ENCODE measurements around the gene CASTOR2.
"Not testable (repeated sequence)": the region's sequence is repeated elsewhere in the genome, so short reads cannot be mapped to it uniquely, and the experiment has no call there.

DNA sequence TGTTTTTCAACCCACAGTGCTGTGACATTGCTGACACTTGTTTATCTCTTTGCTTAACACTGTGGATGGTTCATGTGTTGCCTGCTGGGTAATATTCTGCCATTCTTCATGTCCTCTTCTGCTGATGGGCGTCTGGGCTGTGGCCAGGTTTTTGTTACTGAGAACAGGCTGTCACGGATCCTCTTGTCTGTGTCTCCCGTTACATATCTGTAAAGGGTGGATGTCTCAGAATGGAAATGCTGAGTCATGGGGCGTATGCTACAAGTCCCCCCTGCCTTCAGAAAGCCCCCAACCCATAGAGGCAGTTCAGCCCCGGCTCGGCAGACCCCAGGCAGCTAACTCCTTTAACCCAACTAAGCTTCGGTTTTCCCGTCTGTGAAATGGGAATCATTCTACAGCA lies 33.3 kb downstream of the CASTOR2 start:
- TF ChIP-seq, protein P1, sequence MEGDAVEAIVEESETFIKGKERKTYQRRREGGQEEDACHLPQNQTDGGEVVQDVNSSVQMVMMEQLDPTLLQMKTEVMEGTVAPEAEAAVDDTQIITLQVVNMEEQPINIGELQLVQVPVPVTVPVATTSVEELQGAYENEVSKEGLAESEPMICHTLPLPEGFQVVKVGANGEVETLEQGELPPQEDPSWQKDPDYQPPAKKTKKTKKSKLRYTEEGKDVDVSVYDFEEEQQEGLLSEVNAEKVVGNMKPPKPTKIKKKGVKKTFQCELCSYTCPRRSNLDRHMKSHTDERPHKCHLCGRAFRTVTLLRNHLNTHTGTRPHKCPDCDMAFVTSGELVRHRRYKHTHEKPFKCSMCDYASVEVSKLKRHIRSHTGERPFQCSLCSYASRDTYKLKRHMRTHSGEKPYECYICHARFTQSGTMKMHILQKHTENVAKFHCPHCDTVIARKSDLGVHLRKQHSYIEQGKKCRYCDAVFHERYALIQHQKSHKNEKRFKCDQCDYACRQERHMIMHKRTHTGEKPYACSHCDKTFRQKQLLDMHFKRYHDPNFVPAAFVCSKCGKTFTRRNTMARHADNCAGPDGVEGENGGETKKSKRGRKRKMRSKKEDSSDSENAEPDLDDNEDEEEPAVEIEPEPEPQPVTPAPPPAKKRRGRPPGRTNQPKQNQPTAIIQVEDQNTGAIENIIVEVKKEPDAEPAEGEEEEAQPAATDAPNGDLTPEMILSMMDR (IDR thresholded peaks at IDR 0.05): not testable (repeated sequence)
- TF ChIP-seq POLR2AphosphoS5 (IDR thresholded peaks at IDR 0.05); POLR2A (IDR thresholded peaks at IDR 0.05); EP300 (IDR thresholded peaks at IDR 0.05; ENCODE audit: low read depth): not testable (repeated sequence)

Data from transverse colon (tissue), 4 donors.